EH (cell line): ENCODE results near the gene FTCDNL1.

ENCODE experiments used
- DNase-seq: peaks from one replicate; pipeline ENCODE4 v3.0.0-alpha.2; 2015; ENCODE audit warnings: low read depth

Gene FTCDNL1

DNA sequence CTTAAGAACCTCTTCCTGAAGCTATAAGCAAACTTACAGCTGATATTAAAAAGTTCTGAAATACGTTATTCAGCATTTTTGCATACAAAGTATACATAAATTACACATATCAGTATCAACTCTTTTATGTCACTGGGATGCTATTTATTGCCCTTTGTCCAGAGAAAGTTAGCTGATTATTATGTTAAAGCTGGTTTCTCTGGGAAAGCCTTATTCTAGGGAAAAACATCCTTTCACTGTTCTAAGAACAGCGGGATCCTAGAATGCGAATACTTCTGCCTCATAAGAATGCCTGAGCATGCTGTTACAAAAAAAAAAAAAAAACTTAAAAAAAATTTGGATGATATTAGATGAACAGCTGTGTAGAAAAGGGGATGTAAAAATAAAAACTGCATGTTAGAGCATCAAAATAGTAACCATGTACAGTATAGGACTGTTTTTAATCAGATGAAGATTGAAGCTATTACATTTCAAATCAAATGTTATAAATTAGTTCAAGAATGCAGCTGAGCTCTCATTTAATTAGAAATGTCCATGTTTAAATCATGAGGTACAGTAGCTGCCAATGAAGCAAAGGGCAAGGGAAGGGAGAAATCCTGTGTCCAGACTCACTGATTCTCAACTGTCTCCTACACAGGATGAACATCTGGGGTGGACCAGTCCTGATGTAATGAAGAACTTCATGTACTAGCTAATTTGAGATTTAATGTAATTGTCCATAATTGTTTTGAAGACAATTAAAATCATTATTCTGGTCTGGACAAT, 8.2 kb downstream of the FTCDNL1 start:
- no peak for DNase-seq

DNA sequence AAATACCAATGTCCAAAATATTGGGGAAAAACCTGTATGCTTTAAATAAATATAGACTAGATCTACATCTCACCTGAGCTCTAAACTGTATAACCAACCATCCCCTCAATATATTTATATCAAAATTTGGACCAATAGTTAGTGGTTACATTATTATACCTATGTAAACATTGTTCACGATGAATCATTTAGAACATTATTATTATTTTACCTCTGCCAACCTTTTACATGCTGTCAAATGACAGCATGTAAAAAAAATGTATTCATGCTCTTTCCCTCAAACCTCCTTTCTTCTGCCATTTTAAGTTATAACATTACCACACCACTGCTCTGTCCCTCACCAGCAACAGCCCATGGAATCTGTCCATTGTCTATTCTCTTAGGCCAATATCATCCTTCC, 9.6 kb downstream of the FTCDNL1 start:
- DNase-seq: no peak

DNA sequence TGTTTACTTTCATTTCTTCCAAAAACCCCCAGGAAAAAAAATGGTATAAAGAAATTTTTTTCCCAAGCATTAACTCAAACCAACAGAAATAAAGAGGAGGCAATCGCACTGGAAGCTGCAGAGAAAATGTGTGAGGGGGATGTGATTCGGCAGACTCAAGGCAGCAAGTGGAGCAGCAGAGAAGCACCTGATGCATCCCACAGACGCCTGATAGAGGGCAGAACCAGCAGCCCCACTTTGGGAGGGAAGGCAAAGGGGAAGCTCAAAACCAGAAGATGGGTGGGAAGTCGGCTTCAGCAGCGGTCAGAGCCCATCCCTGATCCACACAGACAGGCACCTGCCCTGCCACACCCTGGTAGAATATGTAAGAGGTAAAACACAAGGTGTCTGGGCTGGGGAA, 12.6 kb downstream of the FTCDNL1 start:
- DNase-seq: no peak

DNA sequence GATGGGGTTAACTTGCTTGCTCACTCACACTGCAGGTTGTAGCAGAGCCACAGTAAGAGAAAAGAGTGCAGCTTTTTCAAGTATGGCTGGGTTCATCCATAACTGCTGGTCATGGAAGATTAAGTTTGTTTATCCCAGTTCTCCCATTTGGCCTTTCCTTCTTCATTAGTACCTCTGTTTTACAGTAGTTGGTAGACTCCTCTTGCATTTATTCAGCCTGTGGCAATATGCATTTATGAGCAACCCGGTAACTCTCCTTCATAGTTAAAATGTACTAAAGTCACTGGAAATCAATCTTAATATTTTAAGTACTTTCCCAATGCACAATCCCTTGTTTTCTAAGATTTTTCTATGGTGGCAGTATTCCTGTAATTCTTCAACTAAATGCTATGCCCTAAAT, 14.0 kb downstream of the FTCDNL1 start:
- no peak for DNase-seq

DNA sequence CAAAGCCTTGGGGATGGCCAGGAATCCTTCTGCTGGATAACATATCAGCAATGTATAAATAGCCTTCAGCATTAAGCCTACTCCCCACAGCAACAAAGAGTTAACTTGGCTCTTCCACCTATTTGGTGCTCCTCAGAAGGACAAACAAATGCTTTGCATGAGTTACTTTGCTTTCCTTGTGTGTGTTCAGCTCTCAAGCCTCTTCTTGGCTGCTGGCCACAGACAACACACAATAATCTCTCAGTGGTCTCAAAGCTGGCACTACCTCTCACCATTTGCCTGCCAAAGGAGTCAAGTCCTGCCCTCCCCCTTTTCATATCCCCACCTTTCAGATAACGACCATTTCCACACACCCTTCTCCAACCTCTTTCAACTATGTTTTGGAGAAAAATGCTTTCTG, 17.5 kb downstream of the FTCDNL1 start:
- no peak for DNase-seq

DNA sequence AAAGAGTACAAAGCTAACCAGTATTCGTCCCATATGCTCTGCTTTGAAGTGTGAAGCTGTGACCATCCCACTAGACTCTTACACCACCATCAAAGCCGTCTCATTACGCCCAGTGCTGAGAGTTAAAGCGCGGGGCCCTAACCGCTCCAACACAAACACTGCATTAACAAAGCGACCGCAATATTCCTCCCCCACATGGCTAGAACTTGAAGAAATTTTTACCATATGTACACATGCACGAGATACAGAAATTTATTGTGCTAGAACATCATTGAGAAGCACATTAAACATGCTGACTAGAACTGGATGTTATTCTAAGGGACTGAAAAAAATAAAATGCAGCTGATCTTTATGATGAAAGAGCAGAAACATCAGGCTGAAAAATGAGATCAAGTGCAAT, 20.5 kb downstream of the FTCDNL1 start:
- peak; percentile 7 for DNase-seq

DNA sequence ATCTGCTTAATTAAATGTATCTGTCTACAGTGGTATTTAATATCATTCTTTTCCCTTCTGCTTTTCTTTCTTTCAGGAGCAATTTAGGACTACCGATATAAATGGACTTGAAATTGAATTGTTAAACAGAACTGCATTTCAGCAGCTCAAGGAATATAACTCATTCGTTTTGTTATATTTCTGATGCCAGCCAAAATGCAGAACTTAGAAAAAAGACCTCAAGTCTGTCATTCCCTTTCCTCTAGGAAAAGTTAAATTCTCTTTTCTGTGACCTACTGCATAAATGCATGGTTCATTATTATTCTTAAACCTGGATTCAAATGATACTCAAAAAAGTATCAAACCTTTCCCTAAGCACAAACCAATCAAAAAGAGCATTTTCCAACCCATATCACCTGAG, 21.4 kb downstream of the FTCDNL1 start:
- DNase-seq: no peak

DNA sequence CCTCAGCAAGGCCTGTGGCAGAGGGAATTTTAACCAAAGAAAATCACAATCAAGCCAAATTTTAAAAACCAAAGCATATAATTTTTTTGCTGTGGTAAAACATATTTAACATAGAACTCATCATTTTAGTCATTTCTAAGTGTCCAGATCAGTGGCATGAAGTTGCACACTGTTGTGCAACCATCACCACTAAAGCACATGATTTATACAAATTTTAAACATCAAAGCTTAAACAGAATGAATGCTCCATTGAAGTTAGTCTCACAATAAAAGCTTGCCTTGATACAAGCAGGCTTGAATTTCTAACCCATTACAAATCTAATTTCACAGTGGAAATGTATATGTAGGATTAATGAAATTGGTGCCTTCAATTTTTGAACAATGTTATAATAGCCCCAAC, 31.2 kb downstream of the FTCDNL1 start:
- DNase-seq: no peak

DNA sequence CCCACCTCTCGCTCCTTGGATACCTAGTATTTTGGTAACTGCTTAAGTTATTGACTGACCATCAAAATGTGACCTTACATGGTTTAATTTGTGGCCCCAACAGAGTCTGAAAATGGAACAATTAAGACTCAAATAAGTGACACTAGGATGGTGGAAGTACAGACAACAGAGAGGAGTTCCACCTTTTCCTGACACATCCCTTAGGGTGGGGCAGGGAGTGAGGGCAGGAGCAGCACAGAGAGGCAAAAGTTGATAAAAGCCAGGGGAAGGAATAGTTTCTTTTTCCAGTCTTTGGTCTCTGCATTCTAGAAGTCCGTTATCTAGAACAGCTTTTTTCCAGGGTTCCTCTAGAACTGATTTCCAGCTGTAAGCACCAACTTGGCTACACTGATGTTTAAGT, 32.2 kb downstream of the FTCDNL1 start:
- DNase-seq: no peak

DNA sequence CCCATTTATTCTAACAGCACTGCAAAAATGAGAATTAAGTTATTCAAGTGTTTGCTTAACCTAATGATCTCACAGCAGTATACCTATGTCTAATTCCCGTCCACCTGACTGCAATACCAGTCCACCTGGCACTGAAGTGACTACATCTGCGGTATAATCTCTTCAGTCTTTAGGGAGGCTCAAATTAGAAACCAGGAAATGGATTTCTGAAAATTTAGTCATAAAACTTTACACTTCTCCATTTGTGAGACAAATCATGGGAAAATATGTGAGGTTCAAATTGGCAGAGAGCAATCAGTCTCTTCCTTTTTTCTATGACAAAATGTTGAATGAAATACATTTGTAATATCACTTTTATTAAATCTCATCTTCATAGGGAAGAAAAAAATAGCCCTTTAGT, 33.0 kb downstream of the FTCDNL1 start:
- no peak for DNase-seq

DNA sequence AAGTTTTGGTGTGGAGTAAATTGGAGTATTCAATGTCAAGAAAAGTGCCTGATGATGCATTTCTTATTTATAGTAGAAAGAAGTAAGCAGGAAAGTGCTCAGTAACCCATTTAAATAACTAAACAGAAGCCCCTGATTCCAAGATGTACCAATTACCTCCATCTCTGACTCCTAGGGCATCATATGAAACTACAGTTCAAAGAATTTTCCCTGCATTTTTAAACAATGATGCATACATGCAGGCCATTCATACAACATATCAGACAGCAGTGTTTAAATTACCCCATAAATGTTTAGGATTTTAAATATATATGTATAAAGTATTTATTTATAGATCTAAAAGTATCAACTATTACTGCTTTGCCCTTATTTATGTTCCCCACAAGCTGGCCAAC, 36.2 kb downstream of the FTCDNL1 start:
- DNase-seq: no peak

DNA sequence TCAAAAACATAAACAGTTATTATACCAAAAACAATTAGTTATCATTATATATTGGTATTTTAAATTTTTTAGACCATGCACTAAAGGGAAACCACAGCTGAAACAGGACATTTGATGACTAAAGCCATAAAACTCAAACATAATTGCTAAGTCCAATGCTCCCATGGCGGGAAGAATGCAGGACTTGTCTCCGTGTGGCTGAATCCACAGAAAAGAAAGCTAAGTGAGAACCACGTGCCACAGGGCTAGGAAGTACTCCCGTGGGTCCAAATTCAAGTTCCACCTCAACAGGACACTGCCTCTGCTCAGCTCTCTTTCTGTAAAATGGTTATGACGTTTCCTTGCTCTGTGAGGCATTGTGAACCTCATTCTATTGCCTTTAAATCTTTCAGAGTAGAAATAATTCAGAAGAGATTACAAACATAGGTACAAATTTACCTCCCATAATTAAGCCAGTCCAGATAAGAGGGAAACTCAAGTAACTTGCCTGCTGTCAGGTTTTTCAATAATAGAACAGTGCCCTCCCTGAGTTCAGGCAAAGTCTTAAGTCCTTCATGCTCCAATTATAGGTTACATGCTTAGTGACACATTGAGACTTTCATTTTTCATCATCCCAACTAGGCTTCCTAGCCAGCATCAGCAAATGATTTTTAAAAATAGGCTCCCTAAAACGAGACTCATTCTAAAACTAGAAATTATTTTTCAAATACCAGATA, 36.7 kb downstream of the FTCDNL1 start:
- no peak for DNase-seq

DNA sequence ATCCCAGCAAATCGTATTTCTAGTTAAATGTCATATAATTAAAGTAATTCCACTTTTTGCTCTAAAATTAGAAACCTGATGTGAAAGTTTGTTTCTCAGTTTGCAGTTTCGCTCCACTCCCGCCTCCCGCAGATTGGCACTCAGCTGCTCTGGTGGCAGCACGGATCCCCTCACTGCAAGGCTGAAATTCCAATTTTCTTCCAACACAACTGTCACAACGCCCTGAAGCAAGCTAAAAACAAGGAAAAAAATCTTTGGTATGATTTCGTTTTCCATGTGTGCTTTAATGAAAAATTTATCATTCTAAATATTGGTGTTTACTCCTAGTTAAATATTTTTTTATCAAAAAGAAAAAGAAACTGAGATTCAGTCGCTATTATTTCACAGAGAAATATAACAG, 38.5 kb downstream of the FTCDNL1 start:
- no peak for DNase-seq

DNA sequence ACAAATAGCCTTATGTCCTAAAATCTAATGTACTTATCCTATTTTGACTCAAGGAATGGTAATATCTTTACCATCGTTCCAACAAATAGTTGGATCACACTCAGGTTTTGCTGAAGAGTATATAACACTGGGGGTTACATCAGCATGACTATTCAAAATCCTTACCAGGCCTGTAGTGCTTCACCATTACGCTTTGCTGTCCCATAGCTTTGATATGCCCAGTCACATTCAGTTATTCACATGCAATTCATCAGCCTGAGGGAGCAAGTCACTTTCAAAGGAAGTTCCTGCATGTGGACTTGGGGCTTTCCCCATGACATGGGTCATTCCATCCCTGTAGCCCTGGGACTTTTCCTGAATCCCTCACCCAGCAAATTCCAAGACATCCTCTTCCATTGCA, 39.6 kb downstream of the FTCDNL1 start:
- DNase-seq: no peak

DNA sequence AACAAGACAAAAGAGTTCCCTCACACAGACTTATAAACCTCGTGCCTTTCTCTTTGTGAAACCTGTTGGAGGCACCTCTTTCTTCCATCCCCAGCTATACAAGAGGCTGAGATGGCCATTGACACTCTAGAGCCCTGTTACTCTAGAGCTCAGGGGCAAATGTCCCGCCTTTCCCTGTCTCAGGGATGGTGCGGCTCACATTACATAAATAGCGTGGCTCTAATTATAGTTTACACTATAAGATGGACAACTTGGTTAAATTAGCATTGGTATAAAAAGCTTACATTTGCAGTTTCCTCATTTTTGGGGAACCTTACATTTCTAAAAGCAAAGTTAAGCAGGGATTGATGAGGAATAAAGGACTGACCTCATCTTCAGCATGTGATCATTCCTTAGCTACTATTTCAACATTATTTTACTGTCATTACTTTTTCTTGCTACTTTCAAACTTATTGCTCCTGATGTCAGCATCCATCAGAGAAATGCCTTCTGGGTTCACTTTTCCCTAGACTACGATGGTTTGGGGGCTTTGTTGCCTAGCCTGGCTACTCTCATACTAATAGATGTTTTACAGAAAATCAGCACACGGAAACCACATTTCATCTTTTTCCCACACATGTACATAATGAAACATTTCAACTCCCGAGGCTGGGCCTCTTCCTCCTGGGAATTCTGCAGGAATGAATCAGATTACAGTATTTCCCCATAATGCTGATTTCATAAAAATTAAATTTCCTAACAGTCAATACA, 40.4 kb downstream of the FTCDNL1 start:
- no peak for DNase-seq

DNA sequence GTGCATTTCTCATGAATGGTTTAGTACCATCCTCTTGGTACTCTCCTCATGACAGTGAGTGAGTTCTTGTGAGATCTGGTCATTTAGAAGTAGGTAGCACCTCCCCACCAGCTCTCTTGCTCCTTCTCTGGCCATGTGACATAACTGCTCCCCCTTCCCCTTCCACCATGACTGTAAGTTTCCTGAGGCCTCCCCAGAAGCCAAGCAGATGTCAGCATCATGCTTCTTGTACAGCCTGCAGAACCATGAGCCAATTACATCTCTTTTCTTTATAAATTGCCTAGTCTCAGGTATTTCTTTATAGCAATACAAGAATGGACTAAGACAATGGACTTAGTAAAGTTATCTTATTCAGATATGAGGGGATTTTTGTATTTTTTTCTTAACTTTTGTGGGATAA, 43.0 kb downstream of the FTCDNL1 start:
- no peak for DNase-seq

DNA sequence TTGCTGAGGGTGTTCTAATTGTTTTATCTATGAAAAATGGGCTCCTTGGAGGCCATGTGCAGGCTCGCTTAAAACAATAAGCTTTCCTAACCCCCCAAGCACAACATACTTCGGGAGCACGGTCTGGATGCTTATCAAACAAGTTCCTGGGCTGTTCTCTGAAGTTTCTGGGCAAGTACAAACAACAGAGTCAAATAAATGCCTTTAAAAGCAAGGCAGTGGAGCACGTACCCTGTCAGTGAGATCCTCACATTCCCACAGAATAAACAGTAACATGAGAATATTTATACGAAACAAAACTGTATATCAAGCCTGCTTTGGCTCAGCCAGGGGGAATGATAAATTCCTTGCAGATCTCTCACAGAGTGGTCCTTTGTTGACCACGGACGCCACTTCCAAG, 44.8 kb downstream of the FTCDNL1 start:
- DNase-seq: peak; percentile 8

DNA sequence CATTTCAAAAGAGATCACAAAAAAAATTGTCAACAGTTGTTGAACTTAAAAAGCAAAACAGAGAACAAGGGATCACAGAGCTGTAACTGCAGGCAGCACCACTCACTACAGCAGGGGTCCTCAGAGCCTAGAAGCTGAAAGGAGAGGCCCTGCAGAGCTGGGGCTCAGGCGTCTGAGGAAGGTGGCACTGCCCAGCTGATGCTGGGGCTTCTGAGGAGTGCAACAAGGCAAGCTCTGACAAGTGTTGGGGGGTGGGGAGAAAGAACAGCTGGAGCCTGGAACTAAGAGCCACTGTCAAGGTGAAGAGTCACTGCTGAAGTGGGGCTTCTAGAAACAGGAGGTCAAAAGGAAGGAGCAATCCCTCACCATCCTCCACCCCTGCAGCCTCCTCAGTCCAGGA, 46.2 kb downstream of the FTCDNL1 start:
- no peak for DNase-seq

DNA sequence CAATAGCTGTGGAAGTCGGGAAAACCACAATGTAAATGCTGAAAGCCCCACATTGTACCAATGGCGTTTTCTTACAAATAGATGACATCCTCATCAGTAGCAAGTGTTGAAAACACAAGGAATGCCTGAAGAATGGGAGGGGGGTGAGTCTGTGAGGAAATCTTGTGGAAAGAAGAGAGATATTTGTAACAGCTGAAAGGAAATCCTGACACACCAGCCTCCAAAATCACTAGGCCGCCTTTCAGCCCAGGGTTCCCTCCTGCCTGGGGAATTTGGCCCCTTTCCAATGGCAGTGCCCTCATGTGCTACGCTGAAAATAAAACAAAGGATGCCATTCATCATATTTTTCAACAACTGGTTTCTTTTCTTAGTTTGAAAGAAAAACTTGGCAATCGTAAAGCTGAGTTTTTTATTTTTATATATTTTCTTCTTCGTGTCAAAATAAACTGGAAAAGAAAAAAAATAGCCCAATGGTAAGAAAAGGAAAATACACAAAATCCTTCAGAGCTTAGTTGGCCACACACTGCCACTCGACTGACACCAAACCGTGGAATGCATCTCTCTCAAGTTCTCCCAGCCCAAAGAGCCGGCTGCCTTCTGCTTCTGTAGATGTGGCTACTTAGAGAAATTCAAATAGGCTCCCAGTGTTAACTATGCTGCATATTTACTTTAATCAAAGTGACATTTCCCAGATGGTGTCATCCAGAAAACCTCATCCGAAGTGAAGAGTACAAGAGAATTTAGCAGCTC, 52.0 kb downstream of the FTCDNL1 start:
- DNase-seq: no peak

DNA sequence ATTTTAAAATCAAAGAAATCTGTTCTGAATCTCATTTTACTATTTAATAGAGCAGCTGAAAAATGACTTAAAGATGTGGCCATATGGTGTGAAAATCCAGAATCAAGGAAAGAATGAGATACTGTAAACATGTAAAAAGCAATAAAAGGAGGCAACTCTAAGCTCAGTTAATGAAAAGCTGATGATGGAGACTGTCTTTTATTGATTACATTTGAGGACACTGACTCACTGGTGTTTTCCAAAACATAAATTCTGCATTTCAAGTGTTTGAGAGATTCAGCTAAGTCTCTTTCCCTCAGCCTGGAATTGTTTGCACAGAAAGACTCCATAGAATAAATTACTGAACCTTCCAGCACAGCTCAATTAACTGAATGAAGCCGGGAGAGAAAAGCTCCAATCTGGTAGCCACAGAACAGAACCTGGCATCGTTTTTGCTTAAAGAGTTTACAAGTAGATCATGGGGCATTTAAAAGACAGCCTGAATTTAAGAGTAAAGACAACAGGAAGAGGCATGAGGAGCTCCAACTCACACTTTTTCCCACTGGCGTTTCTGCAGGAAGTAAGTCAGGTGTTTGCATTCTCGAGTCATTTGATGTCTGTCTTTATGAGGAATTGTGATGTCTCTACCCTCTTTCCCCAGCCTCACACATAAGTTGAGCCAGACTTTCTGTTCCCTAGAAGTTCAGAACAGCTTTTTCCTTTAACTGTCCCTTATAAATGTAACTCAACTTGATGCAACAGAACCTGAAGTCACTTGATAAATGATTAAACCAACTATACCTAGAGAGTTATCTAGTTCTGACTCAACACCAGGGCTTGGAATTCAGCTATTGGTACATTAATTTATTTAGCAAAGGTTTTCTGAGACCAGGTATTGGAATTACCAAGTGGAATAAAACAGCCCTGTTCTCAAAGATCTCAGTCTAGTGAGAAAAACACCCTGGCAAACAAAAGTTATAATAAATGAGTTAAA, 53.3 kb downstream of the FTCDNL1 start:
- DNase-seq: no peak

DNA sequence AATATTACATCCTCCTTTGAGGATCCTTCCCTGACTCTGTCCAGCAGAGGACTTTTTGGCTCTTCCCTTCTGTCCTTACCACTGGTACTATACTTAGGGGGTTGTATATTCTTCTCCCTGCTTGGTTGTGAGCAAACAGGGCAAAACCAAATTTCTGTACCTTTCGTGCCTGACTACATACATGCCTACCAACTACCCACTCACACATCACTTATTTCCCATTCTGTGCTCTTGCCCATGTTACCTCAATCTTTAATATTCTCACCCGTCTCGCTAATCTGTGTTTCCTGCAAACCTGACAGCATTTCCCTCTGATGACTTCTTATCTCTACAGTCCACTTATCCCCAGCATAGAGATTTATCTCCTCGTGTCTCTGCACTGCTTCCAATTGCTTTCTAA, 58.6 kb downstream of the FTCDNL1 start:
- DNase-seq: no peak
